Progenitor cell of endocrine pancreas (in vitro differentiated cells): ENCODE measurements around the gene DNM3. TPM values are rescaled to one million over a fixed set of nuclear protein-coding genes. Genes with fewer than 3 reads are reported as not detected.

Experiments
- DNase-seq: peaks from one replicate; pipeline ENCODE4 v3.0.0; 2021; ENCODE audit warnings: low spot score; ENCODE audit not compliant: unreplicated experiment
- H3K27ac Mint-ChIP-seq: 2 replicates; pipeline ENCODE4 v1.8.0; 2021; ENCODE audit warnings: mild to moderate bottlenecking, moderate library complexity, mixed read lengths
- H3K27me3 Mint-ChIP-seq: 2 replicates; pipeline ENCODE4 v1.8.0; 2021; ENCODE audit warnings: mixed read lengths
- H3K36me3 Mint-ChIP-seq: 2 replicates; pipeline ENCODE4 v1.8.0; 2022; ENCODE audit warnings: mixed read lengths; ENCODE audit not compliant: insufficient read depth
- H3K4me1 Mint-ChIP-seq: 2 replicates; pipeline ENCODE4 v1.8.0; 2021; ENCODE audit warnings: low read depth, mixed read lengths
- H3K4me3 Mint-ChIP-seq: 2 replicates; pipeline ENCODE4 v1.8.0; 2021; ENCODE audit warnings: low read depth, mild to moderate bottlenecking, moderate library complexity, mixed read lengths
- H3K9me3 Mint-ChIP-seq: 2 replicates; pipeline ENCODE4 v1.8.0; 2021; ENCODE audit warnings: low read depth, mixed read lengths
- CTCF ChIP-seq: fragments of 200-600 bp; sonication (generic); IDR thresholded peaks from one replicate; pipeline ENCODE4 v1.5.0; 2021; ENCODE audit warnings: antibody characterized with exemption, mild to moderate bottlenecking; ENCODE audit not compliant: unreplicated experiment
- total RNA-seq: library from RNA; stranded (reverse); gene quantifications from 2 replicates; pipeline ENCODE4 v1.2.1, GENCODE V29; 2021

Gene DNM3
- total RNA-seq, 1 donor from 2014 or later: 0.48 TPM

- Mint-ChIP-seq H3K4me1 (peaks cover 15% of the 10 kb centered on the region), H3K36me3 (no peaks in the 10 kb centered on the region), H3K9me3 (peaks cover 5% of the 10 kb centered on the region), H3K4me3 (no peak overlapping the region), H3K27me3 (no peaks in the 10 kb centered on the region), H3K27ac (no peak overlapping the region)
- no peak for TF ChIP-seq CTCF
- DNase-seq: no peak
Measured at GRCh38 chr1:172138634-172139033, 297.3 kb downstream of the DNM3 start.

- H3K36me3 Mint-ChIP-seq: no peaks in the 10 kb centered on the region
- no peak overlapping the region for H3K27ac Mint-ChIP-seq
- peaks cover 5% of the 10 kb centered on the region for H3K9me3 Mint-ChIP-seq
- H3K4me1 Mint-ChIP-seq: peaks cover 19% of the 10 kb centered on the region
- no peaks in the 10 kb centered on the region for H3K27me3 Mint-ChIP-seq
- TF ChIP-seq CTCF: no peak
- DNase-seq: no peak
- H3K4me3 Mint-ChIP-seq: no peak overlapping the region
Measured at GRCh38 chr1:172139196-172139595, 297.9 kb downstream of the DNM3 start.

GRCh38 chr1:172140072-172140471 lies 298.8 kb downstream of the DNM3 start:
- no peaks in the 10 kb centered on the region for H3K27me3 Mint-ChIP-seq
- no peak for DNase-seq
- H3K36me3 Mint-ChIP-seq: no peaks in the 10 kb centered on the region
- H3K4me1 Mint-ChIP-seq: peaks cover 26% of the 10 kb centered on the region
- no peak for TF ChIP-seq CTCF
- no peak overlapping the region for H3K27ac Mint-ChIP-seq
- no peak overlapping the region for H3K4me3 Mint-ChIP-seq
- no peaks in the 10 kb centered on the region for H3K9me3 Mint-ChIP-seq

- Mint-ChIP-seq H3K4me1 (peaks cover 30% of the 10 kb centered on the region), H3K27ac (no peak overlapping the region), H3K36me3 (no peaks in the 10 kb centered on the region), H3K4me3 (no peak overlapping the region), H3K27me3 (no peaks in the 10 kb centered on the region), H3K9me3 (no peaks in the 10 kb centered on the region)
- TF ChIP-seq CTCF: no peak
- no peak for DNase-seq
Measured at GRCh38 chr1:172140591-172140990, 299.3 kb downstream of the DNM3 start.

GRCh38 chr1:172141341-172141881 lies 300.1 kb downstream of the DNM3 start:
- Mint-ChIP-seq H3K27me3 (no peaks in the 10 kb centered on the region), H3K4me3 (no peak overlapping the region), H3K27ac (peak overlapping the region; percentile 6), H3K9me3 (no peaks in the 10 kb centered on the region), H3K36me3 (no peaks in the 10 kb centered on the region), H3K4me1 (peaks cover 35% of the 10 kb centered on the region)
- TF ChIP-seq CTCF: no peak
- DNase-seq: no peak
